GM06990 (cell line): Measurements from ENCODE around the gene ZBTB47.

Source experiments
- DNase-seq: peaks from one replicate; pipeline ENCODE4 v3.0.0-alpha.2; 2011; ENCODE audit not compliant: insufficient read length; ENCODE audit errors: extremely low read depth
- H3K27me3 ChIP-seq: replicated peaks from 2 replicates; pipeline ENCODE4 v1.6.0; 2011; ENCODE audit warnings: low read length; ENCODE audit not compliant: control insufficient read depth, insufficient read depth
- H3K36me3 ChIP-seq: 2 replicates; pipeline ENCODE4 v1.5.1; 2011; ENCODE audit warnings: low read length; ENCODE audit not compliant: control insufficient read depth, insufficient read depth
- H3K4me3 ChIP-seq: replicated peaks from 2 replicates; pipeline ENCODE4 v1.5.1; 2011; ENCODE audit warnings: low read depth, mild to moderate bottlenecking, control low read depth, low read length
- CTCF ChIP-seq: IDR thresholded peaks from 2 replicates; pipeline ENCODE4 v1.5.1; 2011; ENCODE audit warnings: low read length, control low read depth, mild to moderate bottlenecking, inconsistent platforms; ENCODE audit not compliant: insufficient read depth, poor library complexity, severe bottlenecking

ZBTB47 gene

DNA sequence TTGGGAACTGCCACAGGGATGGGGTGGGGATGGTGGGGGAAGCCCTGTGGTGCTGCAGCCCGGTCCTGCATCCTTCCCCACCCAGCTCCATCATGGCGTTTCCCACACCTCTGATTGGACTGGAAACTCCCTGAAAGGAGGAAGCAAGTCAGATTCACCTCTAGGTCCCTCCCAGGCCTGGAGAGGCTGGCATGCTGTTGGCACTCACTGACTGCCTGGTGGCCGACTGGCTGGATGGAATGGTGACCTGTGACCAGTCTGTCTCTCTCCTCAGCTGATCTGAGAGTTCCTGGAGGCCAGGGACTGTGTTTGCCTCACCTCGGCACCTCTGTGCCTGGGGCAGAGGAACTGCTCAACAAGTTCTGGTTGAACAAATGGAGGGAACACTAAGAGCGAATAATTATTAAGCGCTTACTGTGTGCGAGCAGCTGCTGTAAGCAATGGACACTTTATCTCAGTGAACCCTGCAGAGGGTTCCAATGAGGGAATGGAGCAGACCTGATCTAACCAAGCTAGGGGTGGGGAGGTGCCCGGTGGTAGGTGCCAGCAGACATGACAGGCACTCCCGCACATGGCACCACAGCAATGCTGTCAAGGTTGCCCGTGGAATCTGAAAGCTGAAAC, 52.6 kb downstream of the ZBTB47 start:
- TF ChIP-seq CTCF: no peak
- Histone ChIP-seq H3K4me3 (no peak overlapping the region), H3K36me3 (no peaks in the 10 kb centered on the region), H3K27me3 (peaks cover 3% of the 10 kb centered on the region; the same call in 1 of the 2 replicates)
- no peak for DNase-seq

DNA sequence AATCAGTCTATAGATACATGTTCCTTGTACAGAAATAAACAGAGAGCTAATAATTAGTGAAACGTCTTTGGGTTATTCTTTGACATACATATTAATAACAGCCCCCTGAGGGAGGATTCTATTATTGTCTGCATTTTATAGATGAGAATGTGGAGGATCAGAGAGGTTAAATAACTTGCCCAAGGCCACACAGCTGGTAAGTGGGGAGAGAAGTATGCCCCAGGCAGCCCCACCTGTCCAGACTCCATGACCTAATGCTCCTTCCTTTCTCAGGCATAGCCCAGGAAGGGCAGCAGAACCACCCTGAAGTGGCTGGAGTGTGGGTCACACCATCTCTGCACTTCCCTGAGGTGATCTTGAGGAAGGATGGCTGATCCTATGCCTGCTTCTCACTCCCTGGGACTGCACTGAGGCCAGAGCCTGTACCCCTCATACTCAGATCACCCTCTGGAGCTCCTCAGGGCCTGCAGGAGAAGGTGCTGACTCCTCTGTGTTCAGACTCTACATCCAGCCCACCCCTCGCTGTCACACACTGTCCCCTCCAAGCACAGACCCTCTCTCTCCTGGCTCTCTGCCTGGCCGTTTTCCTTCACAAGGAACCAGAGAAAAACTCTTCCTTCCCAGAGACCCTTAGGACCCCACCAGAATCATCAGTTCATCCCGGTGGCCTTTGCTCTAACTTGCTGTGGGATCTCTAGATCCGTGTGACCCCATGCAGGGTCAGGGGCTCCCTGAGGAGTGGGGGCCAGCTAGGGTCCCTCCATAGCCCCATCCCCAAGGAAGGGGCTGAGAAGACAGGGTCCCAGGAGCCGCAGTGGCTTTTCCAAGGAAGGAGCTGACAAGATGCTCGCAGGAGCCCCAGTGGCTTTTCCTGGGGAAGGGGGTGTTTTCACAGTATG, 53.5 kb downstream of the ZBTB47 start:
- TF ChIP-seq CTCF: no peak
- Histone ChIP-seq H3K4me3 (no peak overlapping the region), H3K27me3 (peaks cover 3% of the 10 kb centered on the region), H3K36me3 (no peaks in the 10 kb centered on the region)
- DNase-seq: no peak

DNA sequence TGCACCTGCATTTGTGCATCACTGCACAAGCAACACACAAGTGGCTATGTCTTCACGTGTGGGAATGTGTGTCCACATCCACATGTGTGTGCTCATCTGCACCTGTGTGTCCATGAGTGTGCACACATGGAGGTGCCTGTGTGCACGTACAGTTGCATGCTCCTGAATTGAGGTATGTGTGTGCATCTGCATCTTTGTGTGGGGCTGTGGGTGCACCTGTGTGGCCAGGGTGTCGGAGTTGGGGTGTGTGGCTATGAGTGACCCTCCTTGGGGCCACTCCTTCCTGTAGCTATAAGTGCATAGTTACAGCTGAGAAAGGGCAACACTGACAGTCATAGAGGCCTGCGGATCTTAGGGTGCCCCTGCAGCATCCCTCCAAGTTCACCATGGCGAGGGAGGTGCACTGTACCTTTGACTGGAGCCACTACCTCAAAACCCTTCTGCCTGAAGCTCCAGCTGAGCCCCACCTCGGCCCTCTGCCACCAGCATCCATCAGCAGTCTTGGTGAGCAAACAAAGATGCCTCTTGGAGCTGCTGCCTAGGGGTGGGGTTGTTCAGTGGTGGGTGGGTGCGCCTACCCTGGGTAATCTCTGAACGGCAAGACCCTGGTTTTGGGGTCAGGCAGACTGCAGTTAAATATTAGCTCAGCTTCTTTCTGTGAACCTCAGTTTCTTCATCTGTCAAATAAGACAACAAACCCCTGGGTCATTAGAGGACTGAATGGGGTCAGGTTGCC, 54.3 kb downstream of the ZBTB47 start:
- Histone ChIP-seq H3K27me3 (peaks cover 3% of the 10 kb centered on the region), H3K36me3 (no peaks in the 10 kb centered on the region), H3K4me3 (no peak overlapping the region)
- TF ChIP-seq CTCF: no peak
- DNase-seq: no peak

DNA sequence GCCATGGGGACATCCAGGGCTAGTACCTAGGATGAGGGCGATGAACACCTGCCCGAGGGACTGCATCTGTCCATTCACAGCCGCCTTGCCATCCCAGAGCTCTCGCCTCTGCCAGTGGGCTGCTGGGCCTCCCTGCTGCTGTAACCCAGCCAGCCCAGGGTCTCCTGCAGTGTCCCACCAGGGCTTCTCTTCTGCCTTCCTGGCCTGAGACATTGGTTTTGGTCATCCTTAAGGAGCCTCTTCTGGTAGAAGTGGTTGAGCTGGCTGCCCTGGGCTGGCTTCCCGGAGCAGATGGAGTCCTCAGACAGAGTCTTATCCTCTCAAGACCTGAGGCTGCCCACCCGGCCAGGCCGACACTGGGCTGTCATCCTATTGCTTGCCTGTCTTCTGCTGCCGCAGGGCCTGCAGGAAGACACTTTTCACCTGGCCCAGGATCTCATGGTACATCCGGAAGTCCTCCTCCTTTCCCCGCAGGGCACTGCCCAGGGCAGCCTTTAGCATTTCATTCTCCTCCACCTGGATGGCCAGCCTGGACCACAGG, 55.2 kb downstream of the ZBTB47 start:
- no peak for DNase-seq

GRCh38 chr3:42709621-42710020, 56.1 kb downstream of the ZBTB47 start:
- no peaks in the 10 kb centered on the region for H3K36me3 ChIP-seq
- TF ChIP-seq CTCF: no peak
- DNase-seq: no peak
- H3K27me3 ChIP-seq: peaks cover 3% of the 10 kb centered on the region
- H3K4me3 ChIP-seq: no peak overlapping the region

More for the DNA sequence above, 55.2 kb downstream of the ZBTB47 start:
- no peak for TF ChIP-seq CTCF
- Histone ChIP-seq H3K27me3 (peaks cover 3% of the 10 kb centered on the region), H3K4me3 (no peak overlapping the region), H3K36me3 (no peaks in the 10 kb centered on the region)
